Glutamatergic neuron (in vitro differentiated cells): Measurements from ENCODE around the gene SH3YL1. TPM values are rescaled to one million over a fixed set of nuclear protein-coding genes. Genes with fewer than 3 reads are reported as not detected.

Experiments used
- DNase-seq: peaks from one replicate; pipeline ENCODE4 v3.0.0; 2022
- H3K27ac Mint-ChIP-seq: one replicate; pipeline ENCODE4 v1.8.0; 2020; ENCODE audit warnings: mild to moderate bottlenecking, mixed read lengths, inconsistent platforms; ENCODE audit not compliant: unreplicated experiment
- H3K27me3 Mint-ChIP-seq: one replicate; pipeline ENCODE4 v1.8.0; 2020; ENCODE audit warnings: mild to moderate bottlenecking, moderate library complexity, mixed read lengths, inconsistent platforms; ENCODE audit not compliant: unreplicated experiment
- H3K36me3 Mint-ChIP-seq: one replicate; pipeline ENCODE4 v1.8.0; 2020; ENCODE audit warnings: mild to moderate bottlenecking, mixed read lengths, inconsistent platforms; ENCODE audit not compliant: unreplicated experiment
- H3K4me1 Mint-ChIP-seq: one replicate; pipeline ENCODE4 v1.8.0; 2020; ENCODE audit warnings: mild to moderate bottlenecking, low read depth, mixed read lengths, inconsistent platforms; ENCODE audit not compliant: unreplicated experiment
- H3K4me3 Mint-ChIP-seq: one replicate; pipeline ENCODE4 v1.8.0; 2020; ENCODE audit warnings: mild to moderate bottlenecking, mixed read lengths, inconsistent platforms; ENCODE audit not compliant: unreplicated experiment
- H3K9me3 Mint-ChIP-seq: one replicate; pipeline ENCODE4 v1.8.0; 2020; ENCODE audit warnings: mild to moderate bottlenecking, moderate library complexity, mixed read lengths, inconsistent platforms; ENCODE audit not compliant: unreplicated experiment
- CTCF ChIP-seq: fragments of 200-600 bp; sonication (generic); IDR thresholded peaks from one replicate; pipeline ENCODE4 v1.5.0; 2021; ENCODE audit not compliant: partially characterized antibody, unreplicated experiment
- total RNA-seq: library from RNA; stranded (reverse); fragmentation: NEBNext Ultra II Directional; extraction: Animal tissue kit (Norgen Biotek cat#: 25700); gene quantifications from one replicate; pipeline ENCODE4 v1.2.1, GENCODE V29; 2021; ENCODE audit not compliant: unreplicated experiment

Gene SH3YL1
- total RNA-seq, 1 donor from 2014 or later, result 21.4 TPM

- no peak for DNase-seq
- no peak overlapping the region for H3K4me3 Mint-ChIP-seq
- no peak overlapping the region for H3K27ac Mint-ChIP-seq
- no peaks in the 10 kb centered on the region for H3K4me1 Mint-ChIP-seq
- no peak for TF ChIP-seq CTCF
- no peaks in the 10 kb centered on the region for H3K9me3 Mint-ChIP-seq
- H3K27me3 Mint-ChIP-seq, result no peaks in the 10 kb centered on the region
- no peaks in the 10 kb centered on the region for H3K36me3 Mint-ChIP-seq
Measured at GRCh38 chr2:203984-204383, 59.8 kb downstream of the SH3YL1 start.

- no peaks in the 10 kb centered on the region for H3K27me3 Mint-ChIP-seq
- no peaks in the 10 kb centered on the region for H3K36me3 Mint-ChIP-seq
- no peak overlapping the region for H3K4me3 Mint-ChIP-seq
- H3K27ac Mint-ChIP-seq, result no peak overlapping the region
- no peaks in the 10 kb centered on the region for H3K9me3 Mint-ChIP-seq
- no peak for TF ChIP-seq CTCF
- no peaks in the 10 kb centered on the region for H3K4me1 Mint-ChIP-seq
- no peak for DNase-seq
Measured at GRCh38 chr2:203401-203800, 60.4 kb downstream of the SH3YL1 start.

GRCh38 chr2:202945-203344 lies 60.9 kb downstream of the SH3YL1 start:
- DNase-seq, result no peak
- no peak for TF ChIP-seq CTCF
- H3K9me3 Mint-ChIP-seq, result no peaks in the 10 kb centered on the region
- no peaks in the 10 kb centered on the region for H3K36me3 Mint-ChIP-seq
- H3K4me3 Mint-ChIP-seq, result no peak overlapping the region
- H3K27ac Mint-ChIP-seq, result no peak overlapping the region
- no peaks in the 10 kb centered on the region for H3K27me3 Mint-ChIP-seq
- H3K4me1 Mint-ChIP-seq, result no peaks in the 10 kb centered on the region

GRCh38 chr2:201648-202433 lies 62.0 kb downstream of the SH3YL1 start:
- Mint-ChIP-seq H3K4me3 (no peak overlapping the region), H3K27me3 (no peaks in the 10 kb centered on the region)
- no peak for DNase-seq

More at GRCh38 chr2:201648-202433, 62.0 kb downstream of the SH3YL1 start:
- Mint-ChIP-seq H3K4me1 (no peaks in the 10 kb centered on the region), H3K9me3 (no peaks in the 10 kb centered on the region), H3K27ac (no peak overlapping the region), H3K36me3 (no peaks in the 10 kb centered on the region)
- TF ChIP-seq CTCF, result no peak
